Esophagus muscularis mucosa (tissue), 4 donors: Measurements from ENCODE around the gene C11orf65. TPM values are rescaled to one million over a fixed set of nuclear protein-coding genes. Genes with fewer than 3 reads are reported as not detected.
"Not testable (repeated sequence)": the region's sequence is repeated elsewhere in the genome, so short reads cannot be mapped to it uniquely, and the experiment has no call there.

Source experiments
- DNase-seq: peaks from one replicate; pipeline ENCODE4 v3.0.0-alpha.2; 2017; ENCODE audit errors: extremely low spot score
- H3K27ac ChIP-seq, 4 donors: fragments of 200-600 bp; sonication (generic); replicated peaks in 1 of 4; 1 replicate in 3 of 4; 2 replicates in 1 of 4; pipeline ENCODE4 v1.5.1; 2016 to 2019; ENCODE audit warnings: mild to moderate bottlenecking in 1 of 4
- H3K27me3 ChIP-seq, 4 donors: fragments of 200-600 bp; sonication (generic); one replicate each; pipeline versions ENCODE4 v1.5.1 to v1.6.0; 2016 to 2019
- H3K36me3 ChIP-seq, 4 donors: fragments of 200-600 bp; sonication (generic); one replicate each; pipeline ENCODE4 v1.5.1; 2016 to 2019
- H3K4me1 ChIP-seq, 4 donors: fragments of 200-600 bp; sonication (generic); one replicate each; pipeline ENCODE4 v1.5.1; 2016 to 2019
- H3K4me3 ChIP-seq, 4 donors: fragments of 200-600 bp; sonication (generic); 1 replicate in 2 of 4; 2 replicates in 2 of 4; pipeline ENCODE4 v1.5.1; 2016 to 2019; ENCODE audit warnings: mild to moderate bottlenecking in 4 of 4, moderate library complexity in 1 of 4
- H3K9me3 ChIP-seq, 4 donors: fragments of 200-600 bp; sonication (generic); 1 replicate in 3 of 4; 2 replicates in 1 of 4; pipeline ENCODE4 v1.5.1; 2016 to 2019
- CTCF ChIP-seq, 3 experiments: fragments of 200-600 bp in 2 of 3; fragments of 450-650 bp in 1 of 3; sonication (generic) in 2 of 3; IDR thresholded peaks; one replicate each; pipeline ENCODE4 v1.5.1; 2017 to 2019; ENCODE audit warnings: antibody characterized with exemption in 3 of 3, mild to moderate bottlenecking in 2 of 3, moderate library complexity in 1 of 3
- EP300 ChIP-seq: sonication (generic); formaldehyde crosslinking; IDR thresholded peaks from one replicate; pipeline ENCODE4 v1.6.1; 2017; ENCODE audit warnings: antibody characterized with exemption
- POLR2A ChIP-seq: fragments of 450-650 bp; IDR thresholded peaks from one replicate; pipeline ENCODE4 v1.6.1; 2017; ENCODE audit warnings: antibody characterized with exemption, moderate library complexity, mild to moderate bottlenecking, low read depth
- POLR2AphosphoS5 ChIP-seq, 2 donors: sonication (generic); formaldehyde crosslinking; IDR thresholded peaks; one replicate each; pipeline ENCODE4 v1.6.1; 2017; ENCODE audit warnings: antibody characterized with exemption in 2 of 2
- WGBS: methylation state at CpG from one replicate; pipeline ENCODE4 v1.1.5; 2018; 5-methylcytosine and 5-hydroxymethylcytosine counted together
- intact Hi-C: fragments of 100-400 bp; cut with DNase I; formaldehyde crosslinking; loops from one replicate; pipeline ENCODE4 v1.15.1; 2023
- total RNA-seq, 4 donors: library from RNA; depleted of rRNA; stranded (reverse); fragments of >200 nt; gene quantifications; one replicate each; pipeline versions ENCODE4 v1.1.0 to v1.2.1, GENCODE V29; 2016

Gene C11orf65
- total RNA-seq, 4 donors from 2014 or later: 0.06 to 0.63 (median 0.33) TPM; not detected in 1

GRCh38 chr11:108392353-108392752 lies 75.0 kb downstream of the C11orf65 start:
- Histone ChIP-seq H3K27ac (no peak overlapping the region), H3K4me3 (no peak overlapping the region), H3K36me3 (no peaks in the 10 kb centered on the region), H3K27me3 (no peaks in the 10 kb centered on the region), H3K4me1 (no peaks in the 10 kb centered on the region), H3K9me3 (no peaks in the 10 kb centered on the region)
- no peak for TF ChIP-seq CTCF (IDR thresholded peaks at IDR 0.05)
- no peak for TF ChIP-seq POLR2AphosphoS5 (IDR thresholded peaks at IDR 0.05)
- TF ChIP-seq POLR2A: no peak
- TF ChIP-seq EP300: no peak
- intact Hi-C loops: no loop called here
- 76% methylated on average over 1 of the region's 1 CpG for WGBS
- DNase-seq: no peak

GRCh38 chr11:108388576-108388975 lies 78.8 kb downstream of the C11orf65 start:
- no peak overlapping the region for H3K4me3 ChIP-seq
- intact Hi-C loops: no loop called here
- 84% methylated on average over 5 of the region's 5 CpGs for WGBS
- no peaks in the 10 kb centered on the region for H3K27me3 ChIP-seq
- no peak overlapping the region for H3K27ac ChIP-seq
- H3K9me3 ChIP-seq: no peaks in the 10 kb centered on the region
- TF ChIP-seq EP300 (no peak), POLR2AphosphoS5 (IDR thresholded peaks at IDR 0.05) (no peak), CTCF (IDR thresholded peaks at IDR 0.05) (no peak), POLR2A (no peak)
- DNase-seq: no peak
- H3K4me1 ChIP-seq: no peaks in the 10 kb centered on the region
- no peaks in the 10 kb centered on the region for H3K36me3 ChIP-seq

- H3K27me3 ChIP-seq, H3K9me3 ChIP-seq, intact Hi-C loops, DNase-seq, H3K27ac ChIP-seq, H3K4me3 ChIP-seq, H3K4me1 ChIP-seq, H3K36me3 ChIP-seq: not testable (repeated sequence)
- 91% methylated on average over 24 of the region's 24 CpGs for WGBS
Measured at GRCh38 chr11:108373505-108373904, 93.8 kb downstream of the C11orf65 start.

- intact Hi-C loops: no loop called here
- Histone ChIP-seq H3K36me3 (peaks cover 0 to 9% (median 3%) of the 10 kb centered on the region in 4 donors), H3K27me3 (no peaks in the 10 kb centered on the region), H3K4me1 (no peaks in the 10 kb centered on the region), H3K9me3 (no peaks in the 10 kb centered on the region), H3K4me3 (no peak overlapping the region), H3K27ac (no peak overlapping the region)
- no peak for DNase-seq
- 76% methylated on average over 5 of the region's 5 CpGs for WGBS
- TF ChIP-seq EP300: no peak
- TF ChIP-seq POLR2A: no peak
- TF ChIP-seq CTCF (IDR thresholded peaks at IDR 0.05): no peak
- TF ChIP-seq POLR2AphosphoS5 (IDR thresholded peaks at IDR 0.05): no peak
Measured at GRCh38 chr11:108370990-108371389, 96.3 kb downstream of the C11orf65 start.

GRCh38 chr11:108370315-108370714 lies 97.0 kb downstream of the C11orf65 start:
- Histone ChIP-seq H3K9me3 (no peaks in the 10 kb centered on the region), H3K4me1 (no peaks in the 10 kb centered on the region), H3K36me3 (peaks cover 1 to 15% (median 9%) of the 10 kb centered on the region in 4 donors), H3K27me3 (no peaks in the 10 kb centered on the region), H3K27ac (no peak overlapping the region), H3K4me3 (no peak overlapping the region)
- TF ChIP-seq POLR2AphosphoS5 (IDR thresholded peaks at IDR 0.05) (no peak), CTCF (IDR thresholded peaks at IDR 0.05) (no peak), EP300 (no peak), POLR2A (no peak)
- intact Hi-C loops: no loop called here
- no peak for DNase-seq
